ENCODE data around the gene SBNO2. TPM values are rescaled to one million over a fixed set of nuclear protein-coding genes. Genes with fewer than 3 reads are reported as not detected.
"Not testable (repeated sequence)": the region's sequence is repeated elsewhere in the genome, so short reads cannot be mapped to it uniquely, and the experiment has no call there.

SBNO2 gene
- total and polyA plus RNA-seq, 10 donors = 16.2 to 230 (median 112) TPM

- 90 to 94% (median 93%) methylated on average over 34 of the region's 34 CpGs for WGBS, 5 donors
- no peak overlapping the region for H3K4me3 ChIP-seq
- intact Hi-C loops (cut with DNase I; ENCODE audit: low total_unique reads) = no loop called here
- H3K27ac ChIP-seq = peak overlapping the region in 1 of 8 donors; percentile 33
- H3K36me3 ChIP-seq = peaks cover 11 to 100% (median 99%) of the 10 kb centered on the region in 6 donors
- no peaks in the 10 kb centered on the region for H3K27me3 ChIP-seq (replicated peaks in 1 of 7)
- peak; percentile 65 to 85 (median 67) for TF ChIP-seq POLR2AphosphoS5 (IDR thresholded peaks at IDR 0.05)
- no peak for TF ChIP-seq POLR2A (IDR thresholded peaks at IDR 0.05)
- peaks cover 1 to 55% (median 20%) of the 10 kb centered on the region in 6 donors for H3K4me1 ChIP-seq
- peak; percentile 79 for DNase-seq
- no peaks in the 10 kb centered on the region for H3K9me3 ChIP-seq
These were observed 55.1 kb downstream of the SBNO2 start for GRCh38 chr19:1118999-1119398.

- 92 to 96% (median 94%) methylated on average over 10 to 16 of the region's 16 CpGs for WGBS, 5 donors
These were observed 56.4 kb downstream of the SBNO2 start for GRCh38 chr19:1117654-1118053.

GRCh38 chr19:1116726-1117581 is 57.1 kb downstream of the SBNO2 start:
- DNase-seq = peak; percentile 72
- TF ChIP-seq POLR2A (IDR thresholded peaks at IDR 0.05) (no peak), POLR2AphosphoS5 (IDR thresholded peaks at IDR 0.05) (peak in 2 of 3 donors; percentile 30 to 76), CTCF (IDR thresholded peaks at IDR 0.05 in 8 of 11, conservative IDR thresholded peaks at IDR 0.05 in 3 of 11) (no peak)
- intact Hi-C loops (cut with DNase I; ENCODE audit: low total_unique reads) = no loop called here
- WGBS, 5 donors = 90 to 96% (median 92%) methylated on average over 36 to 52 of the region's 52 CpGs
- no peak overlapping the region for H3K4me3 ChIP-seq
- peak overlapping the region in 3 of 8 donors; percentile 32 to 66 (median 41) for H3K27ac ChIP-seq
- H3K36me3 ChIP-seq = peaks cover 7 to 100% (median 99%) of the 10 kb centered on the region in 6 donors
- no peaks in the 10 kb centered on the region for H3K27me3 ChIP-seq (replicated peaks in 1 of 7)
- H3K4me1 ChIP-seq = peaks cover 12 to 61% (median 25%) of the 10 kb centered on the region in 6 donors
- H3K9me3 ChIP-seq = no peaks in the 10 kb centered on the region

More at GRCh38 chr19:1117654-1118053, 56.4 kb downstream of the SBNO2 start:
- intact Hi-C loops (cut with DNase I; ENCODE audit: low total_unique reads) = no loop called here
- H3K36me3 ChIP-seq = peaks cover 9 to 100% (median 99%) of the 10 kb centered on the region in 6 donors
- peaks cover 12 to 55% (median 21%) of the 10 kb centered on the region in 6 donors for H3K4me1 ChIP-seq
- no peak for TF ChIP-seq POLR2AphosphoS5 (IDR thresholded peaks at IDR 0.05)
- no peak for TF ChIP-seq CTCF (IDR thresholded peaks at IDR 0.05 in 8 of 11, conservative IDR thresholded peaks at IDR 0.05 in 3 of 11)
- TF ChIP-seq POLR2A (IDR thresholded peaks at IDR 0.05) = no peak
- H3K4me3 ChIP-seq = no peak overlapping the region
- H3K27ac ChIP-seq = peak overlapping the region in 1 of 8 donors; percentile 66
- H3K9me3 ChIP-seq = no peaks in the 10 kb centered on the region
- H3K27me3 ChIP-seq (replicated peaks in 1 of 7) = no peaks in the 10 kb centered on the region
- DNase-seq = peak; percentile 71

- TF ChIP-seq CTCF (IDR thresholded peaks at IDR 0.05 in 8 of 11, conservative IDR thresholded peaks at IDR 0.05 in 3 of 11) (no peak), POLR2AphosphoS5 (IDR thresholded peaks at IDR 0.05) (peak in 2 of 3 donors; percentile 28 to 80)
- Histone ChIP-seq H3K4me3 (no peak overlapping the region), H3K27ac (peak overlapping the region in 4 of 8 donors; percentile 32 to 66 (median 44)), H3K36me3 (peaks cover 7 to 100% (median 95%) of the 10 kb centered on the region in 6 donors), H3K4me1 (peaks cover 12 to 62% (median 25%) of the 10 kb centered on the region in 6 donors), H3K9me3 (no peaks in the 10 kb centered on the region), H3K27me3 (replicated peaks in 1 of 7) (no peaks in the 10 kb centered on the region)
- intact Hi-C loops (cut with DNase I; ENCODE audit: low total_unique reads) = no loop called here
- peak; percentile 72 for DNase-seq
- WGBS, 5 donors = 84 to 91% (median 87%) methylated on average over 27 to 35 of the region's 35 CpGs
These were observed 58.2 kb downstream of the SBNO2 start for GRCh38 chr19:1115646-1116420.

GRCh38 chr19:1114728-1115127 is 59.3 kb downstream of the SBNO2 start:
- WGBS, 5 donors = 89 to 92% (median 90%) methylated on average over 9 of the region's 9 CpGs
- not testable (repeated sequence) for H3K9me3 ChIP-seq; DNase-seq; H3K4me3 ChIP-seq; H3K27me3 ChIP-seq (replicated peaks in 1 of 7)
- Histone ChIP-seq H3K36me3 (peaks cover 7 to 100% (median 95%) of the 10 kb centered on the region in 6 donors), H3K27ac (peak overlapping the region in 1 of 8 donors; percentile 82), H3K4me1 (peaks cover 12 to 62% (median 25%) of the 10 kb centered on the region in 6 donors)
- intact Hi-C loops (cut with DNase I; ENCODE audit: low total_unique reads) = loop anchor here (5.0 kb wide), 1 partner anchor 78 kb away; no protein-coding TSS in a partner anchor

Data from spleen (tissue), 11 donors.